AG04450 (cell line): ENCODE results near the gene PRKG1. TPM values are rescaled to one million over a fixed set of nuclear protein-coding genes. Genes with fewer than 3 reads are reported as not detected.

Source experiments
- CTCF ChIA-PET: fragments of 300-600, 350-600 bp; formaldehyde crosslinking; extraction: SDS; loops from one replicate; lab custom pipeline; 2022; ENCODE audit warnings: antibody characterized with exemption, inconsistent platforms; lab: Charles Lee
- POLR2A ChIA-PET: fragments of 350-600 bp; formaldehyde crosslinking; extraction: SDS; loops from one replicate; lab custom pipeline; 2021; ENCODE audit warnings: antibody characterized with exemption, inconsistent platforms; lab: Yijun Ruan, JAX
- DNase-seq: peaks from one replicate; pipeline ENCODE4 v3.0.0-alpha.2; 2011; ENCODE audit warnings: low read depth, low spot score
- H3K27ac ChIP-seq: one replicate; pipeline ENCODE4 v1.5.1; 2012; ENCODE audit warnings: low read depth, low read length, control low read depth
- H3K27me3 ChIP-seq: one replicate; pipeline ENCODE4 v1.6.0; 2012; ENCODE audit warnings: low read length; ENCODE audit not compliant: control insufficient read depth, insufficient read depth
- H3K4me3 ChIP-seq: 2 replicates; pipeline ENCODE4 v1.5.1; 2011; ENCODE audit warnings: mild to moderate bottlenecking, low read depth, low read length, control low read depth
- H3K9me3 ChIP-seq: 2 replicates; pipeline ENCODE4 v1.5.1; 2012; ENCODE audit warnings: low read length; ENCODE audit not compliant: control insufficient read depth, insufficient read depth
- CTCF ChIP-seq: IDR thresholded peaks from 2 replicates; pipeline ENCODE4 v1.5.1; 2011; ENCODE audit warnings: low read depth, low read length, control low read depth, inconsistent platforms
- polyA plus RNA-seq: library from polyadenylated mRNA; depleted of rRNA; stranded (reverse); fragments of >200 nt; gene quantifications from 2 replicates; pipeline ENCODE4 v1.2.3, GENCODE V29; 2011

The PRKG1 gene
- polyA plus RNA-seq, 1 experiment: 19.0 TPM

- Histone ChIP-seq H3K9me3 (no peaks in the 10 kb centered on the region), H3K27me3 (no peaks in the 10 kb centered on the region), H3K4me3 (no peak overlapping the region), H3K27ac (no peak overlapping the region)
- ChIA-PET CTCF (no interaction called here), POLR2A (no interaction called here)
- no peak for TF ChIP-seq CTCF
- no peak for DNase-seq
Measured at GRCh38 chr10:51910596-51910995, 836.3 kb downstream of the PRKG1 start.

GRCh38 chr10:51911723-51912122, 837.4 kb downstream of the PRKG1 start:
- ChIA-PET CTCF (no interaction called here), POLR2A (no interaction called here)
- DNase-seq: no peak
- Histone ChIP-seq H3K27me3 (no peaks in the 10 kb centered on the region), H3K4me3 (no peak overlapping the region), H3K9me3 (no peaks in the 10 kb centered on the region), H3K27ac (no peak overlapping the region)
- TF ChIP-seq CTCF: no peak

GRCh38 chr10:51915031-51915542, 840.8 kb downstream of the PRKG1 start:
- Histone ChIP-seq H3K9me3 (no peaks in the 10 kb centered on the region), H3K4me3 (no peak overlapping the region), H3K27me3 (no peaks in the 10 kb centered on the region), H3K27ac (no peak overlapping the region)
- no peak for TF ChIP-seq CTCF
- DNase-seq: no peak
- CTCF ChIA-PET: no interaction called here
- POLR2A ChIA-PET: no interaction called here

- H3K27ac ChIP-seq: no peak overlapping the region
- no peak overlapping the region for H3K4me3 ChIP-seq
- H3K27me3 ChIP-seq: no peaks in the 10 kb centered on the region
- no peak for DNase-seq
- ChIA-PET POLR2A (no interaction called here), CTCF (no interaction called here)
- TF ChIP-seq CTCF: no peak
- H3K9me3 ChIP-seq: no peaks in the 10 kb centered on the region
Measured at GRCh38 chr10:51918440-51918839, 844.2 kb downstream of the PRKG1 start.

GRCh38 chr10:51918884-51919325, 844.6 kb downstream of the PRKG1 start:
- CTCF ChIA-PET: no interaction called here
- POLR2A ChIA-PET: no interaction called here

More at GRCh38 chr10:51918884-51919325, 844.6 kb downstream of the PRKG1 start:
- H3K9me3 ChIP-seq: no peaks in the 10 kb centered on the region
- no peak for DNase-seq
- no peak for TF ChIP-seq CTCF
- no peak overlapping the region for H3K4me3 ChIP-seq
- H3K27me3 ChIP-seq: no peaks in the 10 kb centered on the region
- H3K27ac ChIP-seq: no peak overlapping the region
